Stimulated activated CD4-positive, alpha-beta T cell treated with anti-CD3 and anti-CD28 coated beads, Interleukin-15, amount 100 ng/mL, for 48 hours (primary cell): ENCODE data around the gene PPM1A.
"Not testable (repeated sequence)": the region's sequence is repeated elsewhere in the genome, so short reads cannot be mapped to it uniquely, and the experiment has no call there.

Experiments used
- DNase-seq, 2 donors: peaks; one replicate each; pipeline ENCODE4 v3.0.0-alpha.2; 2020; ENCODE audit warnings: low read depth in 2 of 2

Gene PPM1A

DNA sequence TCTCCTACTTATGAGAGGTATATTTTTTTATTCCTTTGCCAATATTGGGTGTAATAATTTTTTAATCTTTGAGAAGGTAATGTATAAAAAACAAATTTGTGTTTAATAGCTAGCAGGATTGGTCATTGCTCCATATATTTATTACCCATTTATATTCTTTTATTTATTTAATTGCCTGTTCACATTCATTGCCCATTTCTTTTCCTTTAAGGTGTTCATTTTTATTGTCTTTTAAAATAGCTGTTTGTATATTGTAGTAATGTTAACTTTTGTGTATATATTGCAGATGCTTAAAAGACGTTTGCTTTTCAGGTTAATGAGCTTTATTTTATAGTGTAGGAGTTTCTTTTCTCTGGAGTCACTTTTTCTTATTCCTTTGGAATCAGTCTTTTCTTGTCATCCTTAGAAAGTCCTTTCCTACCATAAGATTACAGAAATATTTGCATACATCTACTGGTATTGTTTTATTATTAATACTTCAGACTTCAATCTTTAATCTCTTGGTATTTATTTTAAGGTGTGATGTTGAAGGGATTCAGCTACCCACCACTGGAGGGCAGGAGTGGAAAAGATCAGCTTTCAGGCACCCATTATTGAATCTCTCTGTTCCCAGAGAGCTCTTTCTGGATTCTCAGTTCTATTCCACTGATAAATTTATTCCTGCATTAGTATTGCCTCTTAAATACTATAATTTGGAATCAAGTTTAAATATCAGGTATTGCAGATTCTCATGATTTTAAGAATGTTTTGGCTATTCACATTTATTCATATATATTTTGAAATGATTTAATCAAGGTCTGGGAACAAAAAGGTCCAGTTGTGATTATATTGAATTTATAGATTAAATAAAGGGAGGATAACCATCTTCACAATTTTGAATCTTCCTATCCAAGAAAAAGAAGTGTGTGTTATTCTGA lies 17.3 kb downstream of the PPM1A start:
- DNase-seq: no peak

DNA sequence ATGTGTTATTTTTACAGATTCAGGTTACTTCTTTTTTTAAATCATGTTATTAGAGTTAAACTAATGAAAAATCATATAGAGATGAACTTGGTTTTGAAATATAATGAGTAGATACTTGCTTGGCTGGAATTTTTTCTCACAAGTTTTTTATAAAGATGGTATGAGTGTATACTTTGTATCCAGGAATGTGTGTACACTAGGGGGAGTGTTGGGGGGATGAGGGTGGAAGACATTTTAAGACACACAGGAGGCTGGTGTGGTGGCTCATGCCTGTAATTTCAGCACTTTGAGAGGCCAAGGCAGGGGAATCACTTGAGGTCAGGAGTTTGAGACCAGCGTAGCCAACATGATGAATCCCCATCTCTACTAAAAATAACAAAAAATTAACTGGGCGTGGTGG lies 23.2 kb downstream of the PPM1A start:
- DNase-seq: no peak

DNA sequence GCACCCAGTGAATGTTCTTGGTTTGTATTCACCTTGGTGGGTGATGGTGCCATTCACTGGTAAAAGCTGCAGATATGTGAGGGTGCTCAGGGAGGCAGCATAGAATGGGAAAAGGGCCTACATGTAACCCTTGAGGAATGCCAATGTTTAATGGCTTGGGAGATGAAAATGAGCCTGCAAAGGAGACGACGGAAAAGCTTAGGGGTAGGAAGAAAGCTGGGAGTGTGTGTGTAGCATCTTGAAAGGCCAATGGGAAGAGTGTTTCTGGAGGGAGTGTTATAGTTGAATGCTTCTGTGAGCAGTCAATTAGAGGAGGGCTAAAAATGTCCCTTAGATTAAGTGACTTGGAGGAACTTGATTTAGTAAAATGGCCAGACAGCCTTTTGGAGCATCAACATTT lies 24.9 kb downstream of the PPM1A start:
- no peak for DNase-seq

DNA sequence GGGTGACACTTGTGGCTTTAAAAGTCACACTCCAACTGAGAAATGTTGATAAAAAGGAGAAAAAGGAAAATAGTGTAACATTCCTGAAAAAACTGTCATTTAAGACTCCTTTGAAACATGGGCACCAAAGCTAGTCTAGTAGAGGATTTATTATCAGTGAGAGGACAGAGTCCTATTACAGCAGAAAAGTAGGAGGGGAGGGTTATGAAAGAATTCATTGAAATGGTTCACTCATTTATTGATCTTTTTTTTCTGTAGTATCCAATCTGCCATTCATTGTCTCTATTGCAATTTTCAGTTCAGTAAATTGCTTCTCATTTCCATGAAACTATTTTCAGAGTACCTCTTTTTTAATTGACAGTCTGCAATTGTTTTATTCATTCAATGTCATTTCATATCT lies 25.4 kb downstream of the PPM1A start:
- no peak for DNase-seq

DNA sequence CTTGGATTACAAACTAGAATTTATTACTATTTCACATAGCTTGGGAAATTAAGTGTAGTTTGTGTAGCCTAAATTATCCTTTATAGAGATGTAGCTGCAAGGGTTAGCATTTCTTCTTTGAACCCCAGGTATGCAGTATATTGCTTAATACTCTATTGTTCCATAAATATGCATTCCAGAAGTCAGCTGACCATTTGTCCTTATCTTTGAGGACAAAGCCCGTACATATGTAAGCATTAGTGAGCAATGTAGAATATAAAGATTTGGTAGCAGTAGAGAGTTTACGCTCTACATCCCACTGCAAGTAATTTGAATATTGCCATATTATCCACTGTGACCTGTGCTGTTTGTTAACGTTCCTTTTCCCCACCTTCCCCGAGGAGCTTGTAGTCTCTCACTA lies 26.9 kb downstream of the PPM1A start:
- DNase-seq: no peak

DNA sequence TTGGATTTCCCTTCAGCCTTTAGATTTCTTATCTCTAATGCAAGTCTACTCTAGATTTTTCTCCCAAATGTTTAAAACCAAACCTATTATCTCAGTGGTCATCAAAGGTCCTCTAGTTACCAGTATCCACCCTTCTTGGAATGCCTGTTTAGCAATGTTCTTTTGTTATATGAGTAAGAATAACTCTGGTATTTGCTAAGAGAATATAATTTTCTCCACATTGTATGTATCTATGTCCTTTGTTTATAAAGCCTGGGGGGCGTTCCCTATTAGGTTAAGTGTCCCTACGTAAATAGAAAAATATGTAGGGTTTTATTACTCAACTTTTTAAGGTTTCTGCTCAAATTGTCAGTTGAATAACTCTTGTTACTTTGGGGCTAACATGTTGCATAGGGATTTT lies 27.3 kb downstream of the PPM1A start:
- DNase-seq: no peak

DNA sequence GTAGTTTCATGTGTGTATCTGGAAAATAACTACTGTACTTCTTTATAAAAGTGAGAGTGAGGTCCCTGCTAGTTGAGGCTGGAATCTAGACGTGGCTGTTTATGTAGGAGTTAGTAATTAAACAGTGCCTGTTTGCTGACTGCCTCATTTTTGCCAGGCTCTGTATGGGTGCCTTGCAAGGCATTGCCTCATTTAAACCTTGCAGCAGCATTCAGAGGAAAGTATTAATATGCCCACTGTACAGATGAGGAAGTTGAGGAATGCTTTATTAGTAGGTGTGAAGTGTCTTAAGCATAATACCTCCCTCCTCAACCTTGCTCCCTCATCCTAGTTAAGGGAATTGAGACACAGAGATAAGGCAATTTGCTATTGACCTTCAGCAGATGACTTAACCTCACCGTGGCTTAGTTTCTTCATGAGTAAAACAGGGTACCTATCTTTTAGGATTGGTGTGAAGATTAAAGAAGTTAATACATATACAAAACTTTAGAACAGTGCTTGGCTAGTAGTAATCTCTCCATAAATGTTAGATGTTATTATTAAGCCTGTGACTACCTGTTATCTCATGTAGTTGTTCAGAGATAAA lies 28.7 kb downstream of the PPM1A start:
- no peak for DNase-seq

DNA sequence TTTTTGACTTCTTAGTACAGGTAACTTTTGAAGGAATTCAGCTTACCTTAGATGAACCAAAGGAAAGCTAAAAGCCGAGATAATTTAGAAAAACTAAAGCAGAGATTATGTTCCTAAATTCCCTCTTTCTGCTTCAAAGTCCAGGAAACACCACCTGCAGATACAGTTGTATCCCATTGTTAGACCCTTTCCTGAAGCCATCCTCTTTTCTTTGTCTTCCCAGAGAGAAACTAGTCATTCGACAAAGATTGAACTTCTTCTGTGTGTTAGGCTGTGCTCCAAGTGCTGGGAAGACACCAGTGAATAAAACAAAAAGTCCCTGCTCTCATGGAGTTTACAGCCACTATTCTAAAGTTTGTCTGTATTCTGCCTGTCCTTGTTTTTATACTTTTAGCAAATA lies 29.3 kb downstream of the PPM1A start:
- DNase-seq: no peak

DNA sequence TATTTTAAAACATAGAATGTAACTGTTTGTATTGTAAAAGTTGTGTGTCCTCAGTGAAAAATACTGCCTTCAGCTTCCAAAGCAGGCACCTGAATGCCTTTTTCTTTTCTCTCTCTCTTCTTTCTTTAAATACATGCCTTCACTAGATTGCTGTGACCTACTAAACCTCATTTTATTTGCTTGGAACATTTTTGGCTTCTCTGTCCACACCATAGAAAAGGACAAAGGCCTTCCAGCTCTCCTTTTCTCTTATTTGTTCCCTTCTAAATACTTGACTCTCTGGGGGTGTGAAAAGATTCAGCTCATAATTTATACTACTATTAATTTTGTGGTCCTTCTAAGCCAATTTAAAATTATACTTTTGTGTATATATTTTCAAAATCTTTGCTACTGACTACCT lies 38.4 kb downstream of the PPM1A start:
- no peak for DNase-seq

DNA sequence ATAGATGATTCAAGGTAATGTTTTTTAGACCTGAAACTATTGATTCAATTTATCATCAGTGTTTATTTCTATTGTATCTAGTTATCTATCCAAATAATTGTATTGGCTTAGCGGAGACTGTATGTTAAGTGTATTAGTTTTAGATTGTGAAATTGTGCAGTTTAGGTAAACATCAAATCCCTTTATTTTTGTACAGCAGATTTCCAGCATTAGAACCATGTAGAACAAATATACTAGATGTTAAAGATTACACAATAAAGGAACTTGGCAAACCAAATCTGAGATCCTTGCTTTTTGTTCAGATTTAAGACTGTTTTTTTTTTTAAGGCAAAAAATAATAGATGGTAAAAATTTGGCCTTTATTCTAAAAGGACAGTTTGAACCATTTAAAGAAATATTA lies 39.3 kb downstream of the PPM1A start:
- DNase-seq: no peak

DNA sequence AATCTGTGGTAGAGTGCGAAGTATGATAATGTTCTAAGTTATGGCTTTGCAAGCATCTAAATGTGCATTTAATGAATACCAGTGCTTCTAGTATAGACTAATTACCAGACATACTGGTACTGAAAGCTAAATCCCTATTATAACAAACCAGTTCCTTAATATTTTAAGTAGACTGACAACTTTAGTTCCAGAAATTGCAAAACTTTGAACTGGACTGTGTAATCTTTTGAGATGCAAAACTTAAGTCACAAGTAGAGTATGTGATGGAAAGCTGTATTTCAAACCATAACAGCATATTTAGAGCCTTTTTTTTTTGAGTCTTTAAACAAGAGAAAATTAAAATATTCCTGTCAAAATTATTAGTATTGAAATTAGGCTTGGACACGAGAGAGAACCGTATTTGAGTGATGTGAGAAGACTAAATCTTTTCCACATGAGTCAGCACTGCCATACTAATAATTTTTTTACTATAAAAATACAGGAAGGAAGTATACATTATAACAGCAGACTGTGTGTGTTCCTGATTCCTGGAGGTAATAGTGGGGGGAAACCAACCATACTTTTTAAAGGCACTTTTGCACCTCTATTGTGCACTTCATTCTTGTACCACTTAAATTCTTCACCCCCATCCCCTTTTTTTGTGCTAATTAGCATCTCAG lies 45.5 kb downstream of the PPM1A start:
- no peak for DNase-seq

DNA sequence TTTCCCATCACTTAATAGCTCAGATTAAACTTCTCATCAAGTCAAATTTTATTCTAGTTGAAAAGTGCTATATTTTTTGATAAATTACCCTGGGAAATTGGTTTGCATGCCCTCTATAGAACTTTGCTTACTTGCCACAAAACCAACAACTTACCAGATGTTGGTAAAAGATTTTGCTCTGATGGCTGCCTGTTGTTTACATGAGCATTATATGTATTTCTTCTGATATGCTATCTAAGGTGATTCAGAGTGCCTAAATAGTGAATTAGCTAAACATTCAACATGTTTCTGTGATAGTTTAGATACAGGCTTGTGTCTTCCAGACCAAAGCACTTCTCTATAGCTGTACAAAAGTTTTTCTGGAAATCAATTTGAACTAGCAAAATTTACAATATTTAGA lies 51.0 kb downstream of the PPM1A start:
- DNase-seq: no peak

DNA sequence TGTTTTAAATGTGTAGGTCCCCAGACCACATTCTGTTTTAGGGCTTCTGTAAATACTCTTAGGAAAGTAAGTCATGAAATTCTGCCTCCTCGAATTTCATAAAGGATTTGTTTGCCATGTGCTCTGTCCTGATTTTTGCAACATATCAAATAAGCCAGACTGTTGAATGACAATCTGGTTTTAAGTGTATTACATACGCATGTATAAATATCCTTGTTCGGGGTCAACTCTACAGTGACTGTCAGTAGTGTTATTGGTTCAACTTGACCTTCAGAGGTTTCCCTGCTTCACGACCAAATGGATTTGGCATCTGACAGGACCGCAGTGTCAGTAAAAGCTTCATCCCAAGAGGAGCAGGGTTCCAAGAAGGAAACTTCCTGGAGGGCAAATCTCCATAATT lies 52.7 kb downstream of the PPM1A start:
- DNase-seq: no peak

DNA sequence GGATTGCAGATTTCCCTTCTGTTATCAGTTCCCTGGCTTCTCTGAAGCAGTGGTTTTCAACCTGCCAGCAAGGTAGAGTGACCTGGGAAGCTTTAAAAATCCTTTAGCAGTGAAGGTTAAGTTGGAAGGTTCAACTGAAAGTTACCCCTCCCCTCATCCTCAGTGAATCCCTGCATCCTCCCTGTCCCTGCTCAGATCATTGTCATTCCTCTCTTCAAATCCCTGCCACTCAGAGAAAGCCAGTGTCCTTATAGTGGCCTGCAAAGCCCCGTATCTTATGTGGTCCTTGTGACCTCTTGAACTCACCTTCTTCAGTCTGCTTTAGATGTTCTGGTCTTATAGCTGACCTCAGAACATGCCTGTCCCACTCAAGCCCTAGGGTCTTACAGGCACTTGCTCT lies 53.6 kb downstream of the PPM1A start:
- no peak for DNase-seq

DNA sequence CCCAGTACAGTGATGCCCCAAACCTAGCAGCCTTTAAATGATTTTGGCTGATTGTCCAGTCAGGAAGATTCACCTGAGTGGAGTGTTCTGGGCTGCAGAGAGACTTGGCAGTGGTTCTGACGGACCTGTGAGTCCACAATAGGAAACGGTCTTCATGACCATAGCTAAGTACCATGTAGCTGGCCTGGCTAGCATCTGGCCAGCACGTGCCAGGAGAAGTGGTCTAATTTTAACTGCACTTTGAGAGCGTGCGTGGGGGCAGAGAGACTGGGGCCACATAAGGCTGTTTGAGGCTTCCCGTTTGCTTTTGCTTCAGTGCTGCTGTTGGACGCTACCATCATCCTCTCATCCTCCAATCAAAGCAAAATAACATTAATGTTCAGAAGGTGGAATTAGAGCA lies 54.7 kb downstream of the PPM1A start:
- no peak for DNase-seq

DNA sequence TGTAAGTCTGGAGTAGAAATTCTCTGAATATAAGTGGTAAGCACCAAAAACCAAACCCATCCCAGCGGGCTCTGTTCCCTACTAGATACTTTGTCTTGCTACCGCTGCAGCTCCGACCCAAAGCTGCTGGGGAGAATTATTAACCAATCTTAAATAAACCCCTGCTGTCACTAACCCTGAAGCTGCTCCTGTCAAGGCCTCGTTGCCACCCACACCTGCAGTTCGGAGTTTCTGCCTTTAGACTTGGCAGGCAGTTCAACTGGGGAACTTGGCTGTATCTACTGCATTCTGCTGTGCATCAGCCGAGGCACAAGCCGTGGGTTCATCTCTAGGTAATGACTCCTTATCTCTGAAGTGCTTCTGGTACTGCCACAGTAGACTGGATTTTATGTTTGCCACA lies 55.5 kb downstream of the PPM1A start:
- DNase-seq: no peak

DNA sequence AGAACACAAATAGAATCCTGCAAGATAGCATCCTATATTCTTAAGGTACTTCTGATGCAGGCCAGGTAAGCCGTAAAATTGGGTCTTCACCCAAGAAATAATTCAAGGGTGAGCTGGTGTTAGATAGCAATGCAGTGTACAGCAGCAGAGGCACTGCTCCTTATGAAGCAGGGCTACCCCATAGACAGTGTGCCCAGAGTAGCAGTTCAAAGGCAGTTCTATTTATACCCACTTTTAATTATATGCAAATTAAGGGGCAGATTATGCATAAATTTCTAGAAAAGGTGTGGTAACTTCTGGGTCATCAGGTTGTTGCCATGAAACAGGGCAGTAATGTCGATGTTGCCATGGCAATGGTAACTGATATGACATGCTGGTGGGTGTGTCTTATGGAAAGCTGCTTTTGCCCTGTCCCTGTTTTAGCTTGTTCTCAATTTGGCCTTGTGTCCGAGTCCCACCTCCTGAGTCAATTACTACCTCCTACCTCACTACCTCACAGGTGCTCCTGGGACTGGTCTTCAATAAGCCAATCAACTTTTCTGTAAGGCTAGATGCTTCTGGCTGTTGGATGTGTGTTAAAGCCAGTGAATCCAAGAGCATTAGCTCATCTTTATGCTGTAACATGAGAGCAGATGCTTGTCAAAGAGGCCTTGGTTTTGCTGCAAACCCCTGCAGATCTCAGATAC lies 61.0 kb downstream of the PPM1A start:
- no peak for DNase-seq

DNA sequence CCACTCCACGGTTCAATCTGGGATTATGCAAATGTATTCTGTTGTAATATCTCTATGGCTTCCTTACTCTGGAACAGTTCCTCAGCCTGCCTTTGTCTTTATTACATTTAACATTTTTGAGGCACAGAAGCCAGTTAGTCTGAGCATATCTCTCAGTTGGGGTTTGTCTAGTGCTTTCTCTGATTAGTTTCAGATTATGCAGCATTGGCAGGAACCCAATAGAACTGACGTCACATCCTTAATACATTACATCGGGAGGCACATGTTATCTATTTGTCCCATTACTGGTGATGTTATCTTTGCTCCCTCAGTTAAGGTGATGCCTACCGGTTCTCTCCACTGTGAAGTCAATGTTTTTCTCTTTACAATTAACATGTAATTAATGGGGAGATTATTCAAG lies 62.4 kb downstream of the PPM1A start:
- no peak for DNase-seq

DNA sequence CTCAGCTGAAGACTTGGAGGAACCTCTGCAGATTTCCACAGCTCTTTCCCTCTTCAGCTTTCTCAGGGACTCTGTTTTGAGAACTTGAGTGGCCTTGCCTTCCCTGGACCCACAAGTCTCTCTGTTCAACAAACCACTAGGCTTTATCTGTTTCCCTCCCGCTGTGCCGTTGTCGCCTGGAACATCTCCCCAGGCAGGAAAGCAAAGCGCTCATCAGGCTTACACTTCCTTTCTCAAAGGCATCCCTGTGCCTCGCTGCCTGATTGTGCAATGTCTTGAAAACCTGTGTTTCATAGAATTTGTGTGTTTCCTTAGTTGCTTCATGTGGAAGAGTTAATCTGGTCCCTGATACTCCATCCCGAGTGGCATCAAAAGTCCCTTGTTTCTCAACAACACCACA lies 64.1 kb downstream of the PPM1A start:
- DNase-seq: no peak

DNA sequence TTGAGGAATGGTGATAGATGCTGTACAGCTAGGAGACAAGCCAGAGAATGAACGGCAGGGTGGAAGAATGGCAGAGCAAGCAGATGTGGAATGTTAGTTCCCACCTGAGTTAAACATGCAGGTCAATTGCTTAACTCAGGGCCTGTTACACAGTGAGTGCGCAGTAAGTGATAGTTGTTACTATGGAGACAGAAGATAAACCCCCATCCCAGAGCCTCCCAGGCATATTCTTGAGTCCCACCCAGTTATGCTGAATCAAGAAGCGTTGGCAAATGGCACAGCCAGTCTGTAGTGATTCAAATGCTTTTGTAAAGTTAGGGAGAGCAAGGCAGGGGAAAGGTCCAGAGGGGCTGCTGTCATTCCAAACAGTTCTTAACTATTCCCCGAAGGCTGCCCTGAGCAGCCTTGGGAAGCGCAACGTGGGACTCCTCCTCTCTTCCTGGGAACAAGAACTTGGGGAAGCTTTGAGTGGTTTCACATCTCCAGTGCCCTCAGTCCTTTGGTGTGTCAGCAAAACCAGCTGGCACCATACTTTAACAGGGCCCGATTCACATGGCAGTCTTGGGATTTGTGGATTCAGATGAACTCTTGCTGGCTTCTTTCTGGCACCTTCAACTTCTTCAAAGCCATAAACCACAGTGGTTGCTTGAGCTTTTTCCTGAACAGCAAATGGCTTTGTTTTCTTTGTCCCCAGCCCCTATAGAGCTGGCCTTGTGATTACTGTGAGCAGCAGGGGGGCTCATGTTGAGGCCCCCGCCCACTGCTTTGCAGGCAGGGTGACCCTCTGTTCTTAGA lies 66.4 kb downstream of the PPM1A start:
- no peak for DNase-seq

DNA sequence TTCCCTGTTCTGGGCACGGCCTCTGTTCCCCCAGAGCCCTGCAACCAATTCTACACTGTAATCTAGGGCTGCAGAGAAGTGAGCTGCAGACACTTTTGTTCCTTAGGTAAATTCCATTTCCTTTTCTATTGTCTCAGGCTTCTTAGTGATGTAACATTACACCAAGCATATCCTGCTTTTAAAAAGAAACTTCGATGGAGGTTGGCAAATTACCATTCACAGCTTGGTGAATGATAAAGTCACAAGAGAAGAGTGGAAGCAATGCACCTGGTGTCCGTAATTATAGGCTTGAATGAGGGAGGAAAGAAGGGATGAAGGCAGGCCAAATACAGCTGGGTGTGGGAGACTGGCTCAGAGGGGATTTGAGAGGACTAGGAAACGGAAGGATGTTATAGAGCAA lies 68.6 kb downstream of the PPM1A start:
- DNase-seq: no peak

DNA sequence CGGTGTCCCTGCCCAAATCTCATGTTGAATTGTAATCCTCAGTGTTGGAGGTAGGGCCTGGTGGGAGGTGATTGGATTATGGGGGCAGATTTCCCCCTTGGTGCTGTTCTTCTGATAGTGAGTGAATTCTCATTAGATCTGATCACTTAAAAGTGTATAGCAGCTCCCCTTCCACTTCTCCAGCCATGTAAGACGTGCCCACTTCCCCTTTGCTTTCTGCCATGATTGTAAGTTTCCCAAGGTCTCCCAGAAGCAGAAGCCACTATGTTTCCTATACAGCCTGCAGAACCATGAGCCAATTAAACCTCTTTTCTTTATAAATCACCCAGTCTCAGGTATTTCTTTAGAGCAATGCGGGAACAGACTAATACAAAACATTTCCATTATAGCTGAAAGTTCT lies 71.8 kb downstream of the PPM1A start:
- DNase-seq: not testable (repeated sequence)
